ENCODE measurements around the gene WDR6.

GRCh38 chr3:49032646-49033304 is 25.6 kb downstream of the WDR6 start:
- TF ChIP-seq CTCF (conservative IDR thresholded peaks at IDR 0.05) (no peak), EZH2 (IDR thresholded peaks at IDR 0.05; ENCODE audit: low read depth) (no peak)

Data from PC-9 (cell line).